AG09319 (cell line): ENCODE data around the gene MADD.

ENCODE experiments used
- DNase-seq: peaks from one replicate; pipeline ENCODE4 v3.0.0-alpha.2; 2010; ENCODE audit warnings: low read depth; ENCODE audit errors: extremely low read depth
- TF ChIP-seq, protein P1 (sequence below): IDR thresholded peaks from 2 replicates; pipeline ENCODE4 v1.5.1; 2011; ENCODE audit warnings: low read depth, mild to moderate bottlenecking, inconsistent platforms, low read length, moderate library complexity

The MADD gene

GRCh38 chr11:47259232-47259977 lies 10.5 kb upstream of the MADD start:
- no peak for DNase-seq
- TF ChIP-seq, protein P1, sequence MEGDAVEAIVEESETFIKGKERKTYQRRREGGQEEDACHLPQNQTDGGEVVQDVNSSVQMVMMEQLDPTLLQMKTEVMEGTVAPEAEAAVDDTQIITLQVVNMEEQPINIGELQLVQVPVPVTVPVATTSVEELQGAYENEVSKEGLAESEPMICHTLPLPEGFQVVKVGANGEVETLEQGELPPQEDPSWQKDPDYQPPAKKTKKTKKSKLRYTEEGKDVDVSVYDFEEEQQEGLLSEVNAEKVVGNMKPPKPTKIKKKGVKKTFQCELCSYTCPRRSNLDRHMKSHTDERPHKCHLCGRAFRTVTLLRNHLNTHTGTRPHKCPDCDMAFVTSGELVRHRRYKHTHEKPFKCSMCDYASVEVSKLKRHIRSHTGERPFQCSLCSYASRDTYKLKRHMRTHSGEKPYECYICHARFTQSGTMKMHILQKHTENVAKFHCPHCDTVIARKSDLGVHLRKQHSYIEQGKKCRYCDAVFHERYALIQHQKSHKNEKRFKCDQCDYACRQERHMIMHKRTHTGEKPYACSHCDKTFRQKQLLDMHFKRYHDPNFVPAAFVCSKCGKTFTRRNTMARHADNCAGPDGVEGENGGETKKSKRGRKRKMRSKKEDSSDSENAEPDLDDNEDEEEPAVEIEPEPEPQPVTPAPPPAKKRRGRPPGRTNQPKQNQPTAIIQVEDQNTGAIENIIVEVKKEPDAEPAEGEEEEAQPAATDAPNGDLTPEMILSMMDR = peak; percentile 59

DNA sequence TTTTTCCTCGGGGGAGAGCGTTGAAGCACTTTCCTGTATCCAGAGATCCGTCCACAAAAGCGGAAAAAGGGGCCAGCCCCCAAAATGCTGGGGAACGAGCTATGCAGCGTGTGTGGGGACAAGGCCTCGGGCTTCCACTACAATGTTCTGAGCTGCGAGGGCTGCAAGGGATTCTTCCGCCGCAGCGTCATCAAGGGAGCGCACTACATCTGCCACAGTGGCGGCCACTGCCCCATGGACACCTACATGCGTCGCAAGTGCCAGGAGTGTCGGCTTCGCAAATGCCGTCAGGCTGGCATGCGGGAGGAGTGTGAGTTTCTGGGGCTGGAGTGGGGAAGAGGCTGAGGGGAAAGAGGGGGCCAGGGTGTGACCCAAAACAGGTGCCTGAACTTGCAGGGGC lies 9.6 kb upstream of the MADD start:
- no peak for DNase-seq
- TF ChIP-seq, protein P1 = no peak

DNA sequence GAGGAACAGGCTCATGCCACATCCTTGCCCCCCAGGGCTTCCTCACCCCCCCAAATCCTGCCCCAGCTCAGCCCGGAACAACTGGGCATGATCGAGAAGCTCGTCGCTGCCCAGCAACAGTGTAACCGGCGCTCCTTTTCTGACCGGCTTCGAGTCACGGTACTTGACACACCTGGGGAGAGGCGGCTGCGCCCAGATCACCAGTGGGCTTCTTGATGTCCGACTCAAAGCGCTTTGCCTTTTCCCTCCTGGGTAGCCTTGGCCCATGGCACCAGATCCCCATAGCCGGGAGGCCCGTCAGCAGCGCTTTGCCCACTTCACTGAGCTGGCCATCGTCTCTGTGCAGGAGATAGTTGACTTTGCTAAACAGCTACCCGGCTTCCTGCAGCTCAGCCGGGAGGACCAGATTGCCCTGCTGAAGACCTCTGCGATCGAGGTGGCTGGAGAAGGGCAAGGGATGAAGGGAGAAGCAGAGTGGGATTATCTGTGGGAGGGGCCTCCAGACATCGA lies 8.6 kb upstream of the MADD start:
- TF ChIP-seq, protein P1 = no peak
- DNase-seq = no peak

- TF ChIP-seq, protein P1 = no peak
- no peak for DNase-seq
Measured at GRCh38 chr11:47264119-47264518, 5.8 kb upstream of the MADD start.

DNA sequence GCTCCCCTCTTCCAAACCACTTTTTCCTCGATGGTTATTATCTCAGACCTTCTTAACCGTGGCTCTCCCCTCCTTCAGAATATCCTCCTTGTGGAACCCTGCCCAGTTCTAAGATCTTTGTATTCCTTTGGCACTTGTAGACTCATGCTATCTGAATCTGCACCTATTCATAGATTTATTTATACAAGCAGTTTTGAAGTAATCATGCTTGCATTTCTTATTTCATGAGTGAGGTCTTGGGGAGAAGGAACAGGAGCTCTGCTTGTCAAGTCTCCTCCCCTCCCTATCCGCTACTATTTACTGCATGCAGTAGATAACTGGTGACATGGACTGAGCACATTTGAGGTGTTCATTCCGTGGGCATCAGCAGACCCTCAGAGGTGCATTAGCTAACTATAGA lies 5.4 kb upstream of the MADD start:
- TF ChIP-seq, protein P1 = no peak
- DNase-seq = no peak

- TF ChIP-seq, protein P1 = no peak
Measured at GRCh38 chr11:47267876-47268275, 2.1 kb upstream of the MADD start.

DNA sequence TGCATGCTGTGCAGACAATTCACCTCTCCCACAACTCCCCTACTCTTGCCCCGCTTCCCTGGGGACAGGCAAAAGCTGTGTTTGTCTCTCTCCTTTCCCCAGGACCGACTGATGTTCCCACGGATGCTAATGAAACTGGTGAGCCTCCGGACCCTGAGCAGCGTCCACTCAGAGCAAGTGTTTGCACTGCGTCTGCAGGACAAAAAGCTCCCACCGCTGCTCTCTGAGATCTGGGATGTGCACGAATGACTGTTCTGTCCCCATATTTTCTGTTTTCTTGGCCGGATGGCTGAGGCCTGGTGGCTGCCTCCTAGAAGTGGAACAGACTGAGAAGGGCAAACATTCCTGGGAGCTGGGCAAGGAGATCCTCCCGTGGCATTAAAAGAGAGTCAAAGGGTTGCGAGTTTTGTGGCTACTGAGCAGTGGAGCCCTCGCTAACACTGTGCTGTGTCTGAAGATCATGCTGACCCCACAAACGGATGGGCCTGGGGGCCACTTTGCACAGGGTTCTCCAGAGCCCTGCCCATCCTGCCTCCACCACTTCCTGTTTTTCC lies 1.4 kb upstream of the MADD start:
- TF ChIP-seq, protein P1 = no peak
- no peak for DNase-seq

More at GRCh38 chr11:47267876-47268275, 2.1 kb upstream of the MADD start:
- no peak for DNase-seq
